ENCODE measurements around the gene NFATC2. TPM values are rescaled to one million over a fixed set of nuclear protein-coding genes. Genes with fewer than 3 reads are reported as not detected.
"Not testable (repeated sequence)": the region's sequence is repeated elsewhere in the genome, so short reads cannot be mapped to it uniquely, and the experiment has no call there.

NFATC2 gene
- total RNA-seq, 4 donors from 2014 or later = 1.6 to 3.9 (median 2.8) TPM

DNA sequence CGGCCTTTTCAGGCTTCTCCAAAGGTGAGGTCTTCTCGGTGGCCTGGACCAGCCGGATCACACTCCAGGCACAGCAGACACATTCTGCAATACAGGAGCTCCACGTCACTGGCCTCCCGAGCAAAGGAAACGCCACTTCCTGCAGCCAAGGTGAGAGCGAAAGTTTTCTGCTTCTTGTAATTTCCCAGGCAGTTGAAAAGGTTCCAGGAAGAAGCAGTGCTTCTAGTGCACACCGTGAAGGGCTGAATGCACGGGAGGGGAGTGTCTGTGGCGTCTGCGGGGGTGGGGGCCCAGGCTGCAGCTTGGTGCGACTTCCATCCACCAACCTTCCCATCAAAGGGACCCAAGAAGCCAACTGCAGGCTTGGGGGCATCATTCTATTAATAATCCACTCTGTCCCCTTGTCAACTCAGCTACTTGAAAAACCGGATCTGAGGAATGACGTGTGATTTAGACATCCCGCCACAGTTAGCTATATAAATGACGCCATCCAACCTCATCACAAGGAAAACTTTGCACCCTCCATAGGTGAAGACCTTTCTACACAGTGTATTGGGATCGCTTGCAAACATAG is 61.1 kb downstream of the NFATC2 start:
- Histone ChIP-seq H3K27ac (no peak overlapping the region), H3K4me3 (no peak overlapping the region), H3K9me3 (no peaks in the 10 kb centered on the region), H3K27me3 (no peaks in the 10 kb centered on the region), H3K36me3 (no peaks in the 10 kb centered on the region), H3K4me1 (no peaks in the 10 kb centered on the region)
- in situ Hi-C loops (cut with MboI; ENCODE audit: low sequenced_read_pairs in 4 of 4) (no loop called here), intact Hi-C loops (cut with DNase I; ENCODE audit: low total_unique reads) (no loop called here)
- TF ChIP-seq, protein P1, sequence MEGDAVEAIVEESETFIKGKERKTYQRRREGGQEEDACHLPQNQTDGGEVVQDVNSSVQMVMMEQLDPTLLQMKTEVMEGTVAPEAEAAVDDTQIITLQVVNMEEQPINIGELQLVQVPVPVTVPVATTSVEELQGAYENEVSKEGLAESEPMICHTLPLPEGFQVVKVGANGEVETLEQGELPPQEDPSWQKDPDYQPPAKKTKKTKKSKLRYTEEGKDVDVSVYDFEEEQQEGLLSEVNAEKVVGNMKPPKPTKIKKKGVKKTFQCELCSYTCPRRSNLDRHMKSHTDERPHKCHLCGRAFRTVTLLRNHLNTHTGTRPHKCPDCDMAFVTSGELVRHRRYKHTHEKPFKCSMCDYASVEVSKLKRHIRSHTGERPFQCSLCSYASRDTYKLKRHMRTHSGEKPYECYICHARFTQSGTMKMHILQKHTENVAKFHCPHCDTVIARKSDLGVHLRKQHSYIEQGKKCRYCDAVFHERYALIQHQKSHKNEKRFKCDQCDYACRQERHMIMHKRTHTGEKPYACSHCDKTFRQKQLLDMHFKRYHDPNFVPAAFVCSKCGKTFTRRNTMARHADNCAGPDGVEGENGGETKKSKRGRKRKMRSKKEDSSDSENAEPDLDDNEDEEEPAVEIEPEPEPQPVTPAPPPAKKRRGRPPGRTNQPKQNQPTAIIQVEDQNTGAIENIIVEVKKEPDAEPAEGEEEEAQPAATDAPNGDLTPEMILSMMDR (IDR thresholded peaks at IDR 0.05 in 4 of 5, conservative IDR thresholded peaks at IDR 0.05 in 1 of 5) = no peak
- no peak for TF ChIP-seq POLR2A (IDR thresholded peaks at IDR 0.05)
- ATAC-seq (no peak), DNase-seq (no peak)

DNA sequence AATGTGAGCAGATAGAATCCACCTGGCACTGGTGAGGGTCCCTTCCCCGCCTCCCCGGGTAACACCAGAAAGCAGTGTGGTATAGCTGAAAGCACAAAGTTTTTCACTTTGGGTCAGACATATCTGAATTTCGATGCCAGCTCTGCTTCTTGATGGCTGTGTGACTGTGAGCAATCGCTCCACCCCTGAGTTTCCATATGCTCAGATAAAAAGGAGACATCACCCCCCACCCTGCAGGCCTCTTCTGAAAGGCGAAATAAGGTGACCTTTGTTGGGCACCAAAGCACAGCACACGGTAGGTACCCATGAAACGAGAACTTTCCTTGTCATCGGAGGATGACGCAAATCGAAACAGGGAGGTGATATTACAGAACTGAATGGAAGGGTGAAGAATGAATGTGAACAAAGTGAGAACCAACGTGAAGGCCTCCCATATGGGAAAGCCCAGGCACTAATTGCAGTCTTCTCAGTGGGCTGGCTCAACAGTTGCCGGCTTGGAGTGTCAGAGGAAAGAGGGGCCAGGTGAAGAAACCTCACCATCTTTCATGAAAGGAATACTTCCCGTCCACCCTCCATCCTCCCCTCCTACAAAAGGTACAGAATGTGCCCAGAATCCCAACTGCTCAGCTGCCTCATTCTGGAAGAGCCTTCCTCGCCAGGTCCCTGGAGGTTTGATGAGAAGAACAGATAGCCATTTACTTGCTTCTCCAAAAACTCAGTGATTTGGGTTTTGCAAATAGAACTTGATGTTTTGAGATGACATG is 61.8 kb downstream of the NFATC2 start:
- H3K9me3 ChIP-seq = no peaks in the 10 kb centered on the region
- intact Hi-C loops (cut with DNase I; ENCODE audit: low total_unique reads) (no loop called here), in situ Hi-C loops (cut with MboI; ENCODE audit: low sequenced_read_pairs in 4 of 4) (no loop called here)
- no peaks in the 10 kb centered on the region for H3K4me1 ChIP-seq
- ATAC-seq (no peak), DNase-seq (no peak)
- H3K27ac ChIP-seq = no peak overlapping the region
- no peaks in the 10 kb centered on the region for H3K27me3 ChIP-seq
- H3K4me3 ChIP-seq = no peak overlapping the region
- H3K36me3 ChIP-seq = no peaks in the 10 kb centered on the region
- TF ChIP-seq POLR2A (IDR thresholded peaks at IDR 0.05) = no peak
- TF ChIP-seq, protein P1 (IDR thresholded peaks at IDR 0.05 in 4 of 5, conservative IDR thresholded peaks at IDR 0.05 in 1 of 5) = no peak

DNA sequence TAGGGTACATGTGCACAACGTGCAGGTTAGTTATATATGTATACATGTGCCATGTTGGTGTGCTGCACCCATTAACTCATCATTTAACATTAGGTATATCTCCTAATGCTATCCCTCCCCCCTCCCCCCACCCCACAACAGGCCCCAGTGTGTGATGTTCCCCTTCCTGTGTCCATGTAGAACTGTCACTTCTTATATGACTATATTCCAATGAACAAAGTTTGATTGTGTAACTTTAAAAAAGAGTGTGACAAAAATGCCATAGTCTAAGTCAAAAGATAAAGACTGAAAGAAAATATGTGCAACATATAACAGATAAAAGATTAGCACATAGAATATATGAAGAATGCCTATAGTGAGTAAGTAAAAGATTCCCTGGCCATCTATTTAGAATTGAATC is 66.4 kb downstream of the NFATC2 start:
- in situ Hi-C loops (cut with MboI; ENCODE audit: low sequenced_read_pairs in 4 of 4); H3K27ac ChIP-seq: not testable (repeated sequence)

GRCh38 chr20:51473771-51474170 is 68.7 kb downstream of the NFATC2 start:
- TF ChIP-seq POLR2A (IDR thresholded peaks at IDR 0.05) = no peak
- TF ChIP-seq, protein P1 (IDR thresholded peaks at IDR 0.05 in 4 of 5, conservative IDR thresholded peaks at IDR 0.05 in 1 of 5) = no peak
- in situ Hi-C loops (cut with MboI; ENCODE audit: low sequenced_read_pairs in 4 of 4) = no loop called here
- Histone ChIP-seq H3K4me3 (no peak overlapping the region), H3K27me3 (no peaks in the 10 kb centered on the region), H3K4me1 (no peaks in the 10 kb centered on the region), H3K27ac (no peak overlapping the region), H3K36me3 (no peaks in the 10 kb centered on the region), H3K9me3 (no peaks in the 10 kb centered on the region)
- intact Hi-C loops (cut with DNase I; ENCODE audit: low total_unique reads) = no loop called here
- ATAC-seq (no peak), DNase-seq (no peak)

More for the DNA sequence above, 66.4 kb downstream of the NFATC2 start:
- DNase-seq; H3K4me3 ChIP-seq; ATAC-seq; H3K4me1 ChIP-seq; H3K36me3 ChIP-seq; H3K27me3 ChIP-seq; intact Hi-C loops (cut with DNase I; ENCODE audit: low total_unique reads); H3K9me3 ChIP-seq: not testable (repeated sequence)

- Histone ChIP-seq H3K4me3 (no peak overlapping the region), H3K4me1 (no peaks in the 10 kb centered on the region), H3K27ac (no peak overlapping the region), H3K9me3 (no peaks in the 10 kb centered on the region), H3K36me3 (no peaks in the 10 kb centered on the region), H3K27me3 (no peaks in the 10 kb centered on the region)
- intact Hi-C loops (cut with DNase I; ENCODE audit: low total_unique reads) = no loop called here
- TF ChIP-seq POLR2A (IDR thresholded peaks at IDR 0.05) = no peak
- TF ChIP-seq, protein P1 (IDR thresholded peaks at IDR 0.05 in 4 of 5, conservative IDR thresholded peaks at IDR 0.05 in 1 of 5) = no peak
- DNase-seq (no peak), ATAC-seq (no peak)
- in situ Hi-C loops (cut with MboI; ENCODE audit: low sequenced_read_pairs in 4 of 4) = no loop called here
Measured at GRCh38 chr20:51473256-51473655, 69.3 kb downstream of the NFATC2 start.
